Right hindlimb (tissue), 1 donor: ENCODE results near the gene HDAC2.
A peak's percentile ranks its signal among the peaks of the same experiment; 100 is the strongest.
"Not testable (repeated sequence)": the region's sequence is repeated elsewhere in the genome, so short reads cannot be mapped to it uniquely, and the experiment has no call there.

Experiments
- DNase-seq: peaks from one replicate; pipeline ENCODE4 v3.0.0-alpha.2; 2018

HDAC2 gene

DNA sequence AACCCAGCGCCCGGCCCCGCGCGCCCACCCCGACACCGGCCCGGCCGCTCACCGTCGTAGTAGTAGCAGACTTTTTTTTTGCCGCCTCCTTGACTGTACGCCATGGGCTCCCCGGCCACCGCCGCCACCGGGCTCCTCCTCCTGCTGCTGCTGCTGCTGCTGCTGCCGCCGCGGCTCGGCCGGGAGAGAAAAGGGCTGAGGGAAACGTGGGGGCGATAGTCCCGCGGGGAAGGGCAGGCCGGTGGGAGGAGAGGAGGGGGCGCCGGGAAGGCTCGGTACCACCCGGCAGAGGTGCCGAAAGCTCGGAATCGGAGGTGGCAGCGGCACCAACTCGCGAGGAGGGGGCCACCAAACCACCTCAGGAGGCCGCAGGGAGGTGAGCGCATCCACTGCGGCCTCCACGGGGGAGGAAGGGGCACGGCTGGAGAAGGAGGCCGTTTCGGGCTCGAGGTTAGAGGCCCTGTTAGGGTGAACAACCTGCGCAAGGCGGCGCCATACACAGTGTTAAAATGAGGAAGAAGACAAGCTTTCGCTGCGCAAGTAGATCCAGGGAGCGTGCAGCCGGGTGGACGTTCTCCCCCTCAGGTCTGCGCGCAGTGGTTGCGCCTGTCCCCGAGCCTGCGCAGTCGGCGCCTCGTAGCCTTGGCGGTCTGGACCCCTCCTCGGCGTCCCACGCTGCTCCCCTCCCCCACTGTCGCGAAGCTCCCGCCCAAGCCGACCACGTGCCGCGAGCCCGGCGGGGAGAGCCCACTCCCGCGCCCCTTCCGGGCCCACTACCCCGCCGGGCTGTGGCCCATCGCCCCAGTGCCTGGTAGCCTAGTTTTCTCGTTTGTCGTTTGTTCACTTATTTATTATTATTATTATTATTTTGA is at the start of gene HDAC2:
Gene HDAC2 (minus strand): TSS at position 344 of the 872 bp plus-strand sequence. CDS start 240 bp downstream, at position 104.
- DNase-seq: peak; percentile 93

DNA sequence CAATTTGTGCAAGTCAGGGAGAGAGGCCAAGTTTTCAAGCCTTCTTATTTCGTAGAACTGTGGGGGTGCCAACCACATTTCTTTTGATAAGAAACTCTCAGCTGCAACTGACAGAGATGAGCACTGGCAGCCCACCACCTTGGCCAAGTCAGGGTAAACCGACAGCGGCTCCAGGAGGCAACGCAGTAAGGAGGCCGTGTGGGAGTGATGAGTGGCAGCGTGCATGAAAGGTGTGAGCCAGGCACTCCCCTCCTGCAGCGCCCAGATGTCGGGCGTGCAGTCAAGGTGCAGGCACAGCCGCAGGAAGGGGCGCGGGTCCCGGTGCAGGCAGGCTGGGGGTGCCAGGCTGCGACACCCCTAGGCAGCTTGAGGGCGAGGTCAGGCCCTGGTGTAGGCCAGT is 49.2 kb upstream of the HDAC2 start:
- no peak for DNase-seq

DNA sequence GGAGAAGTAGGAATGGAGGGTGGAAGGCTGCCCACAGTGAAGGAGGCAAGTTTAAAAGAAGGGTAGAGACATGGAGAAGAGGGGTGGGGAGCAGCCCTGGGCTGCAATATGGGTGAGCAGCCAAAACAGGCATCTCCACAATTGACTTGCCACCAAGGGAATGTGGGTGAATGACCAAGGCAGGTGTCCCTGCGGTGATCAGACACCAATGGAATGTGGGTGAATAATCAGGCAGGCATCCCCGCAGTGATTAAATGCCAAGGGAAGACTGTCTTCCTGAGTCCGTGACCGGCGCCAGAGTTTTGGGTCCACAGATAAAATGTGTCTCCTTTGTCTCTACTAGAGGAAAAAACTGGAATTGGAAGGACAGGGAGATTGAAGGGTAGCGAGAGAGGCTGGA is 46.2 kb upstream of the HDAC2 start:
- DNase-seq: not testable (repeated sequence)

DNA sequence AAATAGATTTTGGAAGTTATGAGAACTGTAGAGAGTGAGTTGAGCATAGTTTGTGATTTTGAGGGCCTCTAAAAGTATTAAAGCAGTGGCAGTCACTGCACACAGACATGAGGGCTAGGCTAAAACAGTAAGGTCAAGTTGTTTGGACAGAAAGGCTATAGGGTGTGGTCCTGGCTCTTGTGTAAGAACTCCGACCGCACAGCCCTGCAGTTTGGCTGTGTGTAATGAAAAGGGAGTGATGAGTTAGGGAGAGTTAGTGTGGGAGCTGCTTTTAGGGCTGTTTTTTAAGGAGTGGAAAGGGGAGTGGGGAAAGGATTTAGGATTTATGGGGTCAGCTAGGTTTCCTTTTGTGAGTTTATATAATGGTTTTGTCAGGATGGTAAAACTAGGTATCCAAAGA is 43.2 kb upstream of the HDAC2 start:
- not testable (repeated sequence) for DNase-seq

DNA sequence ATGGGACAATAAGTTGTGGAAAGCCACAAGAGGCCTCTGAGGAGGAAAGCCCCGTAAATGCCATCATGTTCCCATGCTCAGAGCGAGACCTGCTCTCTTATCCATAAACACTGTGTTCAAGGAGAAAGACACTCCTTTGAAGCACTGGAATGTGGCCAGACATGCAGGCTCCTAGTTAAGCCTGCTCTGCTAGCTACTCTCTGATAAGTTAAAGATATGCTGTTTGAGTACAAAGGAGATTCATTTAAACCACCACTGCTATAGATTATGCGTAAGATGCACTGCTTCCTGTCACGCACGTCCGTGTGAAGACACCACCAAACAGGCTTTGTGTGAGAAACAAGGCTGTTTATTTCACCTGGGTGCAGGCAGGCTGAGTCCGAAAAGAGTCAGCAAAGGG is 40.5 kb upstream of the HDAC2 start:
- DNase-seq: not testable (repeated sequence)

DNA sequence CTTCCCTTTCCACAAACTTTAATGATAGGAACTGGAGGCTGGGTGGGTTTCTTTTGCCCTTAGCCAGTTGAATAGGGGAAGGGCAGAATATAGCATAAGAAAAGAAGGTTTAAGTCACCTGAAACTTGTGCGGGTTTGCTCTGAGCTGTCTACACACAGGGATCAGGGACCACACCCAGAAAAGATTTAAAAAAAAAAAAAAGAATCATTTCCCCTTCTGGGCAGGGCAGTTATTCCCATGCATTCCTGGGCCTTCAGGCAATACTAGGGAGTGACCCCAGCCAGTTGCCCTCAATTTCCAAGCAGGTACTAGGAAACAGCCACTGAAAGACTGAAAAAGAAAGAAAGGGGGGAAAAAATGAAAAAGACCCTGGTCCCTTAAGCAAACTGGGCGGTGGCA is 39.6 kb upstream of the HDAC2 start:
- no peak for DNase-seq

DNA sequence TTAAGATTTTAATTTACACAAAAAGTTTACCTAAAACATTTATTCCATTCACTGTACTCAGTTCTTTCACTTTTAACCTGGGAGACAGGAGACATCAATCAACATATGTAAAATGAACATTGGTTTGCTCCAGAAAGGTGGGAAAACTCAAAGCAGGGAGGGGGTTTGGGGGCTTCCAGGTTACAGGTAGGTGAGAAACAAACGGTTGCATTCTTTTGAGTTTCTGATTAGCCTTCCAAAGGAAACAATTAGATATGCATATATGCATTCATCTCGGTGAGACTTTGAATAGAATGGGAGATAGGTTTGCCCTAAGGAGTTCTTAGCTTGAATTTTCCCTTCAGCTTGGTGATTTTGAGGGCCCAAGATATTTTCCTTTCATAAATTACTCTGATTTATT is 38.2 kb upstream of the HDAC2 start:
- DNase-seq: no peak

DNA sequence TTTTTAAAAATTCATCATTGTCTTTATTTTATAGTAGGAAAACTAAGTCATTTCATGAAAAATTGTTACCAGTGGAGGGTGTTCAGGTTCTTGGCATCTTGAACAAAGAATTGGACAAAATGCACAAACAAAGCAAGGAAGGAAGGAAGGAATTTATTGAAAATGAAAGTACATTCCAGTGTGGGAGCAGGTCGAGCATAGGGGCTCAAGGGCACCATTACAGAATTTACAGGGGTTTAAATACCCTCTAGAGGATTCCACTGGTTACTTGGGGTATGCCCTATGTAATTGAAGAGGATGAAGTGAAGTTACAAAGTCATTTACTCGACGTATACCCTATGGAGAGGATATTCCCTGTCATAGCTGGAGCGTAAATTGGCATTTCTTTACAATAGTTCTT is 37.4 kb upstream of the HDAC2 start:
- no peak for DNase-seq

DNA sequence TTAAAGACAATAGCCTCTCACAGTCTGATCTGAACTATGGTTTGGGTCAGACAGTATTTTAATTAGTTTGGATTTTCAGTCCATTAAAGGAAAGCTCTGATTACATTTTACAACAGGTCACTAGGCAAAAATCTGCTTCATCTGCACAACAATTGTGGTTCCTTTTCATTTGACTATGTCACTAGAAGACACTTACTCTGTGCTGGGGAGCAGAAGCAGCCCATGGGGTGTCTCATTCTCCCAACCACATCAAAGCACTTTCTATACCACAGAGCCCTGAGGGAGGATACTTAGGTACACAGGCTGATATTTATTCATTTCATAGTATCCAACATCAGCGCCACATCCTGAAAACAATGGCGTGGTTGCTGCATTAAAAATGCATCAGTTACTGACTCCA is 36.6 kb upstream of the HDAC2 start:
- no peak for DNase-seq

DNA sequence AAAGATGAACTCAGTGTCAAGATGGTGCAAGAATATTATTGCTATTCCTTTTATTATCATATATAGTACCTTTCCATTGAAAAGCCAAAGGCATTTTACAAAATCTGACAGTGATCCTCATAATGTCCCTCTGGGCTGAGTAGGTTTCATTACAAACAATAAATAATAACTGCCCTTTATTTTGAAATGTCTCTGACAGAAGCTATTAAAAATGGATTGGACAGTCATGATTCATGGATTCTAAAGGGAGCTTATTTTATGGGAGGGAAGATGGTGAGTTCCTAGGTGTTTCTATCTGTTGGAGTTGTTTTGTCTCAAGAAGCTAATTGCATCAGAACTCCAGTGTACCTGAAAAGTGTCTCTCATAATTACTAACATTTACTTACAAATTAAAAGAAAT is 30.4 kb upstream of the HDAC2 start:
- DNase-seq: no peak

DNA sequence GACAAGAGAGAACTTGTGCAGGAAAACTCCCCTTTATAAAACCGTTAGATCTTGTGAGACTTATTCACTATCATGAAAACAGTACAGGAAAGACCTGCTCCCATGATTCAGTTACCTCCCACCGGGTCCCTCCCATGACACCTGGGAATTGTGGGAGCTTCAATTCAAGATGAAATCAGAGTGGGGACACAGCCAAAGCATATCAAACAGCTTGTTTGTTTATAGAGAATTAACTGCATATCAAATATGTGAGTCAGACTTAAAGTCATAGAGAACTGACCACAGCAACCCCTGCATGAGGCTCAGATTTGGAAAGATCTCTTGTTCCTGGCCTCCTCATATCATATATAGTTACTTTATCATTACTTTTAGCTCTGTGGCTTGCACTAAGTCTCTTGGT is 29.1 kb upstream of the HDAC2 start:
- no peak for DNase-seq

DNA sequence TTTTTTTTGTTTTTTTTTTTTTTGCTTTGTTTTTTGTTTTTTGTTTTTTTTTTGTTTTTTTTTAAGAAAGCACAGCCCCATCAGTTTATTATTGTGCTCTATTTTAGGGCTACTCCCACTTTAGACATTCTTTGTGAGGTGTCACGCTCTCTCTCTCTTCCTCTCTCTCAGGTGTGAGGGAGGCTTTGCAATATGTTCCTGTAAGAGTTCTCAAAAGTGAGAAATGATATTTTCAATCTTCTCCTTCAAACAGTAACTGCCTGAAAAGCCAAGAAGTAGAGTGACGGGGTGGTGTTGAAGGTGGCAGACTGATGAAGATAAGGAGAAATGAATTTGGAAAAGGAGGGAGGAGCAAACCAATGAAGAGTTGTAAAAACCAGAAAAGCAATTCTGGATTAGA is 28.3 kb upstream of the HDAC2 start:
- DNase-seq: no peak

DNA sequence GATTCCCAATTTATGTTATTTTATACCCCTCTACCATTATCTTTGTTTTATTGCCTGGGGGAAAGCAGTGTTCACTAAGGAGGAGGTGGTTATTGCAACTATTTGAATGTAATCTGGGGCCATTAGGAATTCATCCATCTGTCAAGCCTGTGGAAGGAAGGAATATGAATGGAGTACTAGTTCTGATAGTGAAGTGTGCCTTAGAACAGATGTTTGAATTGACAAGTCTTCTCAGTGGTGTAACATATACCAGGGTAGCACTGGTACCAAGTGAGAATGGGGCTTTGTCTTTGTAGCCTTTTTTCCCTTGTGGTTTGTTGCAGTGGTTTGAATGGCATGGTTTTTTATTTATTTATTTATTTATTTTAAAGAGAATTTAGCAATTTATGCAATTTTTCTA is 27.9 kb upstream of the HDAC2 start:
- DNase-seq: no peak

DNA sequence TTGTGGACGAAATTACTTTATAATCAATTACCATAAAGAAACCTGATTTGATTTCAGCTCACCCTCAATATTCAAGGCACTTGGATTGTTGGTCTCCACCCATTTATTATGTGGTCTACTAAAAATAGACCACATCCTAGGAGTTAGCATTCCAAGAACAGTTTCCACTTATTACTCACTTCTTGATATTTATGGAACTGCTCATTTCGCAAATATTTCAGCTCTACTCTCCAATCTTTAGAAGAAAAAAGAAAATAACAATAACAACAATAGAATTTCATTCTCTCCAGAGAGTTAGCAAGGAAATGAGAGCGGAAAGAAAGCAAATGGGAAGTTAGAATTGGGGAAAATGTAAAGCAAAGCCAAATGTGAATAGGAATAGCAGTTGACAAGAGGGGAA is 26.2 kb upstream of the HDAC2 start:
- DNase-seq: no peak

DNA sequence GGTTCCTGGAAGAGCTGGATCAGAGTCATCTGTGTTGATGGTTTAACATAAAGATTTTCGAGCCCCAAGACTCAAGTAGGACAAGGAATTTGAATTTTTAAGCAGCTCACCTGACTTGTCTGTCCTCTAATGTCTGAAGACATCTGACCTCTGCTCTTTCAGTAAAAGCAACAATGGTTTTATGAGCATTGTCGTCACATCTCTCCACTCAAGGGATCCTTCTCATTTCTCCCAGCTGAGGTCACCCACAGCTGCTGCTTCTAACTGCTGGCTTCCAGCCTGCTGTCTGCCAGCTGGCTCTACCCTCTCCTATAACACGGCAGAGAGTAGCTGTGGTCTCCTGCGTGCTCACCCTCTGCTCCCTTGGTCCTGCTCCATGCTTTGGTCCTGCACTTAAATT is 24.7 kb upstream of the HDAC2 start:
- peak; percentile 87 for DNase-seq

DNA sequence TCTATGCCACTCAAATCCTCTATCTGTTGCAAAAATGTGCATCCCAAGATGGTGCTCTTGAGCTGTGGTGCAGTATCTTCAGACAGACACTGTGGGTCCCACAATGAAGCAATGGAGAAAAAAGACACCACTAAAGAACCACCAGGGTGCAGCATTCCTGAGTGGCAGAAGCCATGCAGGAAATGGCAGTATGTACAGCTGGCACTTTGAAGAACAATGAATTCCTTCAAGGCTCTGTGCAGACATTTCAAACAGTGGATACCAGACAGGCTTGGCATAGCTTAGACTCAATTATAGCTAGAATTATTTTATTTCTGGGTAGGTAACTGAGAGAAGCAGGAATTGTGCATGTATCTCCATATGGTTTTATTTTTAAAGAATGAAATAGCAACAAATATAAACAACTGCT is 24.0 kb upstream of the HDAC2 start:
- peak; percentile 65 for DNase-seq

DNA sequence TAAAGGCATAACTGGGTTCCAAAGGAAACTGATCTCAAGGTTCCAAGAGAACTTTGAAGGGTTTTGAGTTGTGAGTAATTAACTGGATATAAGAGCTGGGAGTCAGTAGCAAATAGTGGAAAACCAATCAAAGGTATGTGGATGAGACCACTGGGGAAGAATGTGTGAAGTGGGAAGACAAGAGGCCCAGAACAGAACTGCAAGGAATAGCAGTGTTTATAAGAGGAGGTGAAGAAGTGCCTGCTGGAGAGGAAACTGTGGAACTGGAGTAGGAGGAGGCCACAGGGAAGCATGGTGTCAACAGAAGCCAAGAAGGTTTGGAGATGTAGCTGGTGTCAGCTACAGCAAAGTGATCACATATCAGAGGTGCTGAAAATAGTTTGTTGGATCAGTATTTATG is 18.7 kb upstream of the HDAC2 start:
- DNase-seq: no peak

DNA sequence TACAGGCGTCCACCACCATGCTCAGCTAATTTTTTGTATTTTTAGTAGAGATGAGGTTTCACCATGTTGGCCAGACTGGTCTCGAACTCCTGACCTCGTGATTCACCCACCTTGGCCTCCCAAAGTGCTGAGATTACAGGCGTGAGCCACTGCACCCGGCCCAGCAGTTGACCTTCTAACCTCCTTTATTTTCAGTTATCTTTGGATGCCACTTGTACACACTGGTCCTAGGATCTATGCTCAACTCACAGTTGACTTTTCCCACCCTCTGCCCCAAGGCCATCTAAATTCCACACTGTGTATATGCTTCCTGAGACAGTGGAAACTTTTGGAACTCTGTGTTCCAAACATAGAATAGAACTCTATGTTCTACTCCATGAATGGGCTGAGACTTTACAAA is 11.7 kb upstream of the HDAC2 start:
- DNase-seq: not testable (repeated sequence)

DNA sequence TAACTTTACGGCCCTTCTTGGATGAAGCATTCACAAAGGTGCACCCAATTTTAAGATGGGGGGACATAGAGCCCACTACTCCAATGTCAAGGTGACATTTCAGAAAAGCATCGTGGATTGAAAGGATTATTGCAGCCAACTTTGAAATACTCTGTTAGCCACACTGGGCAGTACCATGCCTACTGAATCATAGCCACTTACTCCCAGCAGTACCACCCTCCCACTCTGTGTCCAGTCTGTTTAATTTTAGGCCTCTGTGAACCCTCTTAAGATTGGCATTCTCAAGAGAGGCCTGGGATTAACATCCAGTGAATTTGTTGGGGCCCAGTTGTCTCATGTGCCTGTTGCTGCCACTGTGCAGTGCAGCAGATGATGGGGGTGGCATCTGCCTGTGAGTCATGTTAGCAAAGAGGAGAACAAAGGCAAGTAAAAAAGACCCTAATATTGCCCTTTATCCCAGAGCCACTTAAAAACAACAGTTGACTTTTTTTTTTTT is 11.2 kb upstream of the HDAC2 start:
- DNase-seq: no peak

DNA sequence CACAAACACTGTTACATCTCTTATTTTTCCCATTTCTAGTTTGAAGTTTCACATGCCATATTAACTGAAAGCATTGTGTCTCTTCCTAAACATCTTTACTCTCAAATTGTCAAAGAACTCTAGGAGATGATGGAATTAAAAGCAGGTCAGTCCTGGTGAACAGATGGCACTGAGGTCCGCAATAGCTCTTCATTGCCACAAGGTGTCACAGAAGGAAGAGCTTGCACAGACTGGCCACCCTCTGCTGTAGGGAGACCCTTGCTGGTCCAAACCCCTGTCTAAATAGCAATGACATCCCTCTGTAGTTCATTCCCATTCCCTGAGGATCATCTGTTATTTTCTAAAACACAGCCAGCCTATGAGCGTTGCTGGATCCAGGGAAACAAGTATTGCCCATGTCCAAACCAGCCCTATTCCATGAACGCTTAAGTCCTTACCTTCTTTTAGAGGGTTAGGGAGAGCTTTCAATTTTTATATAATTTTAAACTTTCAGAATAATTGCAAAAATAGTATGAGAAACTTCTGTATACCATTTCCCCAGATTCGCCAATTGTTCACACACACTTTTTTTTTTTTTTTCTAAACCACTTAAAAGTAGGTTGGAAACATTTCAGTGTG is 10.1 kb upstream of the HDAC2 start:
- peak; percentile 27 for DNase-seq

DNA sequence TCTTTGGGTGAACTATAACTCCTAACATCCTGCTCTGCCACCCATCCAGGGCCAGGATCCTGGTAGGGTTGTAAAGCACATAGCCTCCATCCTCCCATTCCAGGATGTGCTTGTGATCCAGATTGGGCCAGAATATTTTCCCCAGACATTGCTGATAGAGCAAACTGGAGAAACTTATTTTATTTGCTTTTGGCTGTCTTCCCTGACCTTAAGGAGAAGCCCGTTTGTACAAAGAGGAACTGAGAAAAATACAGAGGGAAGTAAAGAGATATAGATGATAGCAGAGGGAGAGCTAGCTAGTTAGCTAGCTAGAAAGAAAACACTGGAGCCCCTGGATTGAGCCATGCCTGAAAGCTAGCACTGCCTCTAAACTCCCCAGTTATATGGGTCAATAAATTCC is 9.0 kb upstream of the HDAC2 start:
- no peak for DNase-seq

DNA sequence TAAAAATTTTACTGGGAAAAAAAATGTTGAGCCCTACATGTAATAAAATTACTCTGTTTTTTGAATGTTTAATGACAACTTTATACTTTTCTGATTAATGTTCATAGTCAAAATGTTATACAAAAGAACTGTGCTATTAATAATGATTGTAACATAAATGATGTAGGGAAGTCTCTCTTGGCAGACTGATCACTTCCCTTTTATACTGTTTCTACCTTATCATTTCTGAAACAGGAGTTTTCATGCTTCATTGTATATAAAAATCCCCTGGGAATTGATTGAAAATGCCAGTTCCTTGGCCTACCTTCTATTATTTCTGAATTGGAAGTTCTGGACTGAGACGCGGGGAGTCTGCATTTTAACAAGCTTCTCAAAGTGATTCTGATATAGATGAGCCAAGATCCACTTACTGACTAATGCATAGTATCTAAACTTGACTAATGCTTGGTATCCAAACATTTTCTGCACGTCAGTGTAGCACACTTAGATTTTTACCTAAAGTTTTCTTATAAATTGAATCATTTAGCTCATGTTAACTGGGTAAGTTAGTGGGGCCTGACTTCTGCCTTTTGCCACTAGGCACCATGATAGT is 7.2 kb upstream of the HDAC2 start:
- DNase-seq: no peak

DNA sequence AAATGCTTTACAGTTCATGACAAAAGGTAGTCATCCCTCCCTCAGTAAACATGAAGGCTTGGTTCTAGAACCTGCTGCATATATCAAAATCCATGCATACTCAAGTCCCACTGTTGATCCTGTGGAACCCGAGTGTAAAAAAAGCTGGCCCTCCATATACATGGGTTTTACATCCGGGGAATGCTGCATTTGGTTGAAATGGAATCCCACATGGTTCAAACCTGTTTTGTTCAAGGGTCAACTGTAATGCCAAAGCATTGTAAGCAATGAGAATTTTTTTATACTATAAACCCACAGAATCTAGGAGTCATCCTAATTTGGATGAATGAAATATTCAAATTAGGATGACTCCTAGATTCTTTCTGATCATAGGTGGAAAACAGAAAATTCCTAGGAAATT is 5.9 kb upstream of the HDAC2 start:
- no peak for DNase-seq

DNA sequence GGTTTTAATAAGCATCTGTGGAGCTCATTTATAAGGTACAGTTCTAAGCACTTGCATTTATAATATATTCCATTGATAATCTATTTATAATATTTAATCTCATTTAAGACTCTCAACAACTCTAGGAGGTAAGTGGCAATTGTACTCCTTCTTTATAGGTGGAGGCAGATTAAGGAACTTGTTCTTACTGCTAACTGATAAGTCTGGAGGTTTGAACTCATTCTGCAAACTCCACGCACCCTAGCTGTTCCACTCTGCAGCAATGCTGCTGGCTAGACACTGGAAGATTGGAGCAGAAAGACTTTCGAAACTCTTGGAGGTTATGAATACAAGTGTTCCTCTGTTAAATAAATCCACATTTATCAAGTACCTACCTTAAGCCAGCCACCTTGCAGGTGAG is 793 bp upstream of the HDAC2 start:
- no peak for DNase-seq
